H1 (cell line): Measurements from ENCODE around the gene PACSIN1. TPM values are rescaled to one million over a fixed set of nuclear protein-coding genes. Genes with fewer than 3 reads are reported as not detected.
A peak's percentile ranks its signal among the peaks of the same experiment; 100 is the strongest.

Experiments
- CTCF ChIA-PET: fragments of 300-600 bp; sonication (Branson Sonifier 250); formaldehyde crosslinking; loops from one replicate; lab custom pipeline; 2021; ENCODE audit not compliant: partially characterized antibody; lab: Charles Lee
- POLR2A ChIA-PET: fragments of 300-600 bp; sonication (Branson Sonifier 250); formaldehyde crosslinking; loops from one replicate; lab custom pipeline; 2021; ENCODE audit warnings: inconsistent platforms; ENCODE audit not compliant: partially characterized antibody; lab: Charles Lee
- DNase-seq, 2 experiments: peaks; one replicate each; pipeline versions ENCODE4 v3.0.0 to v3.0.0-alpha.2; 2010 to 2022; ENCODE audit warnings: low spot score in 2 of 2, low read depth in 1 of 2, mixed read lengths in 1 of 2
- FAIRE-seq: peaks from 2 replicates; lab custom pipeline; 2011; peaks lifted over from hg19 to GRCh38; lab: Jason Lieb, UNC
- H2AFZ ChIP-seq: 2 replicates; pipeline ENCODE4 v1.8.1; 2012; ENCODE audit warnings: low read length, inconsistent platforms
- H2AK5ac ChIP-seq: 2 replicates; pipeline ENCODE4 v1.6.1; 2013; ENCODE audit warnings: low read depth, low read length
- H2BK120ac ChIP-seq: replicated peaks from 2 replicates; pipeline ENCODE3; 2013; ENCODE audit warnings: low read depth, low read length, inconsistent platforms
- H2BK12ac ChIP-seq: 2 replicates; pipeline ENCODE4 v1.6.1; 2013; ENCODE audit warnings: low read depth, low read length
- H2BK15ac ChIP-seq: 2 replicates; pipeline ENCODE4 v1.6.1; 2013; ENCODE audit warnings: low read length
- H2BK20ac ChIP-seq: 2 replicates; pipeline ENCODE4 v1.6.1; 2013; ENCODE audit warnings: low read length
- H2BK5ac ChIP-seq: 2 replicates; pipeline ENCODE4 v1.6.1; 2013; ENCODE audit warnings: low read depth, low read length
- H3K14ac ChIP-seq: 2 replicates; pipeline ENCODE4 v1.6.1; 2013; ENCODE audit warnings: inconsistent platforms; ENCODE audit not compliant: insufficient read length
- H3K18ac ChIP-seq: 2 replicates; pipeline ENCODE4 v1.6.1; 2013; ENCODE audit warnings: low read length; ENCODE audit errors: extremely low read depth
- H3K23ac ChIP-seq: 2 replicates; pipeline ENCODE4 v1.6.1; 2013; ENCODE audit warnings: inconsistent platforms; ENCODE audit not compliant: insufficient read length
- H3K23me2 ChIP-seq: 2 replicates; pipeline ENCODE4 v1.6.1; 2013; ENCODE audit warnings: low read depth, low read length
- H3K27ac ChIP-seq: 2 replicates; pipeline ENCODE4 v1.6.1; 2011; ENCODE audit warnings: low read depth, low read length, inconsistent platforms
- H3K27me3 ChIP-seq, 4 experiments: replicated peaks in 1 of 4; 1 replicate in 1 of 4; 2 replicates in 3 of 4; pipeline versions ENCODE4 v1.6.1 to v1.8.1; 2011 to 2013; ENCODE audit warnings: low read length in 3 of 4, mild to moderate bottlenecking in 3 of 4, inconsistent platforms in 2 of 4, mixed read lengths in 2 of 4, moderate library complexity in 1 of 4; ENCODE audit not compliant: control insufficient read depth in 3 of 4, insufficient read depth in 3 of 4; ENCODE audit errors: extremely low read depth in 1 of 4
- H3K36me3 ChIP-seq, 4 experiments: 2 replicates each; pipeline versions ENCODE4 v1.6.1 to v1.8.1; 2011 to 2013; ENCODE audit warnings: mild to moderate bottlenecking in 4 of 4, low read length in 3 of 4, moderate library complexity in 2 of 4, control low read depth in 1 of 4, inconsistent platforms in 1 of 4; ENCODE audit not compliant: insufficient read depth in 4 of 4, control insufficient read depth in 2 of 4
- H3K4ac ChIP-seq: replicated peaks from 2 replicates; pipeline ENCODE3; 2013; ENCODE audit warnings: low read length, low read depth, mixed read lengths, inconsistent platforms; ENCODE audit not compliant: insufficient read length
- H3K4me1 ChIP-seq, 4 experiments: replicated peaks in 1 of 4; 1 replicate in 1 of 4; 2 replicates in 3 of 4; pipeline versions ENCODE4 v1.6.1 to v1.8.1; 2011 to 2013; ENCODE audit warnings: low read length in 3 of 4, inconsistent platforms in 2 of 4, mixed read lengths in 1 of 4; ENCODE audit not compliant: insufficient read depth in 4 of 4, control insufficient read depth in 3 of 4
- H3K4me2 ChIP-seq, 2 experiments: 2 replicates each; pipeline versions ENCODE4 v1.6.1 to v1.8.1; 2011 to 2013; ENCODE audit warnings: low read depth in 2 of 2, low read length in 2 of 2, control low read depth in 1 of 2, inconsistent platforms in 1 of 2, mild to moderate bottlenecking in 1 of 2; ENCODE audit not compliant: insufficient read depth in 1 of 2
- H3K4me3 ChIP-seq, 4 experiments: fragments of 200-600, 300-600 bp in 1 of 4; sonication (generic), shearing (Covaris generic), sonication (Bioruptor Twin) in 1 of 4; 2 replicates each; pipeline versions ENCODE4 v1.5.1 to v1.8.1; 2011 to 2016; ENCODE audit warnings: low read length in 4 of 4, low read depth in 3 of 4, control low read depth in 2 of 4, inconsistent platforms in 2 of 4, mild to moderate bottlenecking in 2 of 4, mixed read lengths in 1 of 4, moderate library complexity in 1 of 4; ENCODE audit not compliant: insufficient read depth in 2 of 4; ENCODE audit errors: extremely low read depth in 1 of 4
- H3K56ac ChIP-seq: replicated peaks from 2 replicates; pipeline ENCODE3; 2013; ENCODE audit warnings: low read depth, mild to moderate bottlenecking, mixed read lengths, low read length, inconsistent platforms; ENCODE audit not compliant: insufficient read length
- H3K79me1 ChIP-seq: 2 replicates; pipeline ENCODE4 v1.6.1; 2013; ENCODE audit warnings: low read depth, low read length, control low read depth
- H3K79me2 ChIP-seq, 2 experiments: 2 replicates each; pipeline versions ENCODE4 v1.6.1 to v1.8.1; 2012 to 2013; ENCODE audit warnings: low read length in 2 of 2, mild to moderate bottlenecking in 2 of 2, inconsistent platforms in 1 of 2; ENCODE audit not compliant: insufficient read depth in 2 of 2, control insufficient read depth in 1 of 2
- H3K9ac ChIP-seq, 4 experiments: replicated peaks in 1 of 4; 1 replicate in 1 of 4; 2 replicates in 3 of 4; pipeline versions ENCODE4 v1.6.1 to v1.8.1; 2011 to 2013; ENCODE audit warnings: low read depth in 3 of 4, low read length in 3 of 4, control low read depth in 2 of 4, mild to moderate bottlenecking in 2 of 4, moderate library complexity in 2 of 4, inconsistent platforms in 1 of 4; ENCODE audit errors: extremely low read depth in 1 of 4
- H3K9me3 ChIP-seq, 2 experiments: 2 replicates each; pipeline versions ENCODE4 v1.6.1 to v1.8.1; 2012 to 2013; ENCODE audit warnings: mild to moderate bottlenecking in 2 of 2, moderate library complexity in 2 of 2, control low read depth in 1 of 2, inconsistent platforms in 1 of 2, low read depth in 1 of 2, low read length in 1 of 2, mixed read lengths in 1 of 2; ENCODE audit not compliant: insufficient read depth in 2 of 2
- H4K20me1 ChIP-seq, 2 experiments: replicated peaks in 1 of 2; 2 replicates each; pipeline versions ENCODE3 to v1.8.1; 2011 to 2013; ENCODE audit warnings: inconsistent platforms in 2 of 2, low read length in 2 of 2, mild to moderate bottlenecking in 1 of 2; ENCODE audit not compliant: insufficient read depth in 2 of 2, control insufficient read depth in 1 of 2
- H4K5ac ChIP-seq: 2 replicates; pipeline ENCODE4 v1.6.1; 2013; ENCODE audit warnings: low read length, low read depth, mixed read lengths, inconsistent platforms; ENCODE audit not compliant: insufficient read length
- H4K8ac ChIP-seq: 2 replicates; pipeline ENCODE4 v1.8.0; 2013; ENCODE audit warnings: mild to moderate bottlenecking, moderate library complexity, low read length, inconsistent platforms; ENCODE audit not compliant: insufficient read depth; ENCODE audit errors: extremely low read depth
- H4K91ac ChIP-seq: replicated peaks from 2 replicates; pipeline ENCODE3; 2013; ENCODE audit warnings: low read length, mixed read lengths, inconsistent platforms; ENCODE audit not compliant: insufficient read length
- BRCA1 ChIP-seq: IDR thresholded peaks from 2 replicates; pipeline ENCODE4 v1.6.1; 2012; ENCODE audit warnings: low read depth, low read length, improper control_type of control experiment
- CHD2 ChIP-seq: IDR thresholded peaks from 2 replicates; pipeline ENCODE4 v1.6.1; 2012; ENCODE audit warnings: low read length, improper control_type of control experiment
- EGR1 ChIP-seq: IDR thresholded peaks from 2 replicates; pipeline ENCODE4 v1.6.1; 2011; ENCODE audit warnings: low read depth, low read length, borderline replicate concordance
- EZH2 ChIP-seq: fragments of 200-600 bp; sonication (generic); IDR thresholded peaks from 2 replicates; pipeline ENCODE4 v1.7.1; 2012; ENCODE audit warnings: low read depth, mild to moderate bottlenecking, moderate library complexity, low read length, inconsistent platforms; ENCODE audit not compliant: severe bottlenecking
- FOSL1 ChIP-seq: IDR thresholded peaks from 2 replicates; pipeline ENCODE4 v1.6.1; 2011; ENCODE audit warnings: mild to moderate bottlenecking, low read depth, low read length, moderate library complexity; ENCODE audit not compliant: insufficient read depth
- GTF2F1 ChIP-seq: IDR thresholded peaks from 2 replicates; pipeline ENCODE4 v1.6.1; 2012; ENCODE audit warnings: low read depth, low read length, improper control_type of control experiment, borderline replicate concordance
- JUND ChIP-seq: IDR thresholded peaks from 2 replicates; pipeline ENCODE4 v1.6.1; 2011; ENCODE audit warnings: mild to moderate bottlenecking, improper control_type of control experiment, low read length
- KDM4A ChIP-seq: IDR thresholded peaks from one replicate; pipeline ENCODE4 v1.7.1; 2012; ENCODE audit warnings: low read depth, mild to moderate bottlenecking, moderate library complexity, low read length, inconsistent platforms; ENCODE audit not compliant: severe bottlenecking
- MAFK ChIP-seq: IDR thresholded peaks from 2 replicates; pipeline ENCODE4 v1.6.1; 2012; ENCODE audit warnings: low read depth, mild to moderate bottlenecking, improper control_type of control experiment, low read length
- POLR2A ChIP-seq, 2 experiments: IDR thresholded peaks; 1 replicate in 1 of 2; 2 replicates in 1 of 2; pipeline ENCODE4 v1.6.1; 2011; ENCODE audit warnings: low read depth in 2 of 2, low read length in 2 of 2, mild to moderate bottlenecking in 2 of 2; ENCODE audit errors: control extremely low read depth in 1 of 2
- RBBP5 ChIP-seq: IDR thresholded peaks from 2 replicates; pipeline ENCODE4 v1.7.1; 2012; ENCODE audit warnings: low read depth, mild to moderate bottlenecking, inconsistent platforms, low read length, moderate library complexity, borderline replicate concordance
- SUZ12 ChIP-seq: fragments of 200-600 bp; sonication (generic); IDR thresholded peaks from 2 replicates; pipeline ENCODE4 v1.6.1; 2012; ENCODE audit warnings: mild to moderate bottlenecking, inconsistent platforms, low read length, moderate library complexity, mixed read lengths
- TEAD4 ChIP-seq: IDR thresholded peaks from 2 replicates; pipeline ENCODE4 v1.6.1; 2012; ENCODE audit warnings: low read depth, low read length, inconsistent platforms, mixed read lengths
- YY1 ChIP-seq: IDR thresholded peaks from 2 replicates; pipeline ENCODE4 v1.6.1; 2011; ENCODE audit warnings: low read depth, mild to moderate bottlenecking, low read length
- WGBS, 2 experiments: shearing (Covaris generic) in 1 of 2; methylation state at CpG; one replicate each; pipeline versions ENCODE4 v1.1.6 to v1.1.7; 2013 to 2015; ENCODE audit warnings: low lambda C conversion rate in 2 of 2, mixed read lengths in 2 of 2, inconsistent platforms in 1 of 2, low coverage in 1 of 2, missing lambda C conversion rate in 1 of 2; ENCODE audit not compliant: insufficient replicate concordance in 2 of 2, insufficient coverage in 1 of 2, insufficient read length in 1 of 2; ENCODE audit errors: extremely low coverage in 1 of 2, missing lambda C conversion rate in 1 of 2; 5-methylcytosine and 5-hydroxymethylcytosine counted together
- polyA plus RNA-seq, 7 experiments: library from polyadenylated mRNA; depleted of rRNA in 3 of 7; stranded (reverse) in 5 of 7; unstranded in 2 of 7; fragments of >200 nt in 5 of 7; fragments of 200-250 nt in 2 of 7; gene quantifications; 1 replicate in 5 of 7; 2 replicates in 1 of 7; 4 replicates in 1 of 7; pipeline versions ENCODE4 v1.2.1 to v1.2.3, GENCODE V29; 2011 to 2013; ENCODE audit warnings: missing spikeins in 2 of 7, mixed read lengths in 2 of 7
- total RNA-seq: library from RNA; stranded (reverse); fragmentation: NEBNext Ultra II Directional; extraction: Animal tissue kit (Norgen Biotek cat#: 25700); gene quantifications from 2 replicates; pipeline ENCODE4 v1.2.1, GENCODE V29; 2021

The PACSIN1 gene
- total and polyA plus RNA-seq, 2 of the 8 experiments (the other 6 are each of a cell fraction or from before 2014, with no cell fraction given) = 5.9 to 11.1 TPM

GRCh38 chr6:34537922-34538550 is 72.2 kb downstream of the PACSIN1 start:
- Histone ChIP-seq H3K4ac (no peak overlapping the region), H2AFZ (no peak overlapping the region), H2AK5ac (no peak overlapping the region), H3K56ac (no peak overlapping the region), H4K5ac (no peak overlapping the region), H3K23me2 (no peaks in the 10 kb centered on the region), H2BK20ac (peak overlapping the region; percentile 18; the same call in 1 of the 2 replicates), H3K23ac (no peak overlapping the region), H3K18ac (no peak overlapping the region; the same call in 1 of the 2 replicates), H3K9ac (no peak overlapping the region), H4K8ac (peak overlapping the region; percentile 71; the same call in 1 of the 2 replicates), H3K4me3 (no peak overlapping the region), H3K36me3 (no peaks in the 10 kb centered on the region), H2BK5ac (no peak overlapping the region), H3K79me2 (no peaks in the 10 kb centered on the region), H2BK15ac (no peak overlapping the region), H4K91ac (no peak overlapping the region), H3K14ac (no peak overlapping the region), H3K9me3 (no peaks in the 10 kb centered on the region), H3K79me1 (no peaks in the 10 kb centered on the region), H3K27me3 (no peaks in the 10 kb centered on the region), H2BK120ac (no peak overlapping the region), H2BK12ac (no peak overlapping the region), H3K4me1 (peaks cover 0 to 4% (median 2%) of the 10 kb centered on the region in 4 experiments; a peak in 4 of 7 replicates), H3K4me2 (no peak overlapping the region), H4K20me1 (no peaks in the 10 kb centered on the region), H3K27ac (no peak overlapping the region)
- DNase-seq (no peak), FAIRE-seq (no peak)
- 95% methylated on average over 19 of the region's 19 CpGs; no CpG with 5 or more reads in 1 of the 2 experiments for WGBS, 2 experiments
- ChIA-PET POLR2A (interaction anchor here (1.0 kb wide), 1 partner anchor 65 kb away, joined by 3 read pairs; no protein-coding TSS in a partner anchor), CTCF (interaction anchor here (1.5 to 3.9 kb wide), 4 partner anchors 11 to 79 kb away, joined by 4 to 14 read pairs (median 6); no protein-coding TSS in a partner anchor)
- TF ChIP-seq YY1 (no peak), FOSL1 (no peak), EZH2 (no peak), KDM4A (no peak), CHD2 (no peak), MAFK (no peak), JUND (no peak), EGR1 (no peak), POLR2A (IDR thresholded peaks at IDR 0.05; ENCODE audit: control extremely low read depth in 1 of 2, low read depth in 2 of 2, low read length in 2 of 2) (no peak), GTF2F1 (no peak), SUZ12 (no peak), RBBP5 (no peak), TEAD4 (no peak), BRCA1 (no peak)
